A673 (cell line): ENCODE data around the gene CHRND. TPM values are rescaled to one million over a fixed set of nuclear protein-coding genes. Genes with fewer than 3 reads are reported as not detected.

Experiments used
- Bru-seq: library from RNA; stranded (reverse); fragments of 400-500 nt; gene quantifications from one replicate; lab custom pipeline; 2021; lab: Mats Ljungman, UMichigan
- BruChase-seq, 2 experiments: library from RNA; stranded (reverse); fragments of 400-500 nt; gene quantifications; one replicate each; lab custom pipeline; 2021; lab: Mats Ljungman, UMichigan
- BruUV-seq: library from RNA; stranded (reverse); fragments of 400-500 nt; replicated peaks from 2 replicates; lab custom pipeline; 2021; lab: Mats Ljungman, UMichigan
- CTCF ChIA-PET: fragments of 300-600 bp; sonication (Branson Sonifier 250); formaldehyde crosslinking; loops from one replicate; lab custom pipeline; 2022; ENCODE audit warnings: antibody characterized with exemption; lab: Charles Lee
- POLR2A ChIA-PET: fragments of 300-600 bp; sonication (Branson Sonifier 250); formaldehyde crosslinking; loops from one replicate; lab custom pipeline; 2022; ENCODE audit warnings: antibody characterized with exemption; ENCODE audit not compliant: low non-redundant PET; lab: Charles Lee
- DNase-seq: peaks from one replicate; pipeline ENCODE4 v3.0.0-alpha.2; 2015; ENCODE audit warnings: low spot score
- H3K27ac ChIP-seq: fragments of 200-600 bp; sonication (generic); 2 replicates; pipeline ENCODE4 v1.5.1; 2016; ENCODE audit warnings: mixed run types, low read depth, mild to moderate bottlenecking, mixed read lengths, antibody characterized with exemption, low read length; ENCODE audit not compliant: poor library complexity, severe bottlenecking
- H3K27me3 ChIP-seq: fragments of 200-600 bp; sonication (generic); replicated peaks from 2 replicates; pipeline ENCODE4 v1.6.1; 2017; ENCODE audit warnings: mixed run types, low read depth, mild to moderate bottlenecking, mixed read lengths, antibody characterized with exemption, low read length; ENCODE audit not compliant: insufficient read depth, poor library complexity
- H3K36me3 ChIP-seq: fragments of 200-600 bp; sonication (generic); 2 replicates; pipeline ENCODE4 v1.6.1; 2016; ENCODE audit warnings: mixed run types, mild to moderate bottlenecking, mixed read lengths, antibody characterized with exemption, low read length; ENCODE audit not compliant: insufficient read depth, poor library complexity, severe bottlenecking
- H3K4me1 ChIP-seq: fragments of 200-600 bp; sonication (generic); 2 replicates; pipeline ENCODE4 v1.6.1; 2017; ENCODE audit warnings: mixed run types, mild to moderate bottlenecking, mixed read lengths, antibody characterized with exemption, low read length; ENCODE audit not compliant: insufficient read depth, poor library complexity, severe bottlenecking
- H3K4me3 ChIP-seq: fragments of 200-600 bp; sonication (generic); 2 replicates; pipeline ENCODE4 v1.5.1; 2016; ENCODE audit warnings: low read depth, mixed run types, mild to moderate bottlenecking, mixed read lengths, low read length; ENCODE audit not compliant: poor library complexity, severe bottlenecking
- H3K9me3 ChIP-seq: fragments of 200-600 bp; sonication (generic); 2 replicates; pipeline ENCODE4 v1.6.1; 2016; ENCODE audit warnings: mixed run types, low read depth, mild to moderate bottlenecking, mixed read lengths, antibody characterized with exemption, low read length; ENCODE audit not compliant: poor library complexity, severe bottlenecking
- EZH2 ChIP-seq: fragments of 200-600 bp; sonication (generic); IDR thresholded peaks from 2 replicates; pipeline ENCODE4 v1.6.1; 2017; ENCODE audit warnings: borderline replicate concordance, low read depth, mild to moderate bottlenecking, mixed read lengths, antibody characterized with exemption, low read length; ENCODE audit not compliant: poor library complexity, severe bottlenecking
- intact Hi-C: fragments of 100-400 bp; cut with micrococcal nuclease; formaldehyde crosslinking; loops from one replicate; pipeline ENCODE4 v1.10.0; 2022; ENCODE audit not compliant: unreplicated experiment
- long read RNA-seq: library from polyadenylated mRNA; stranded (forward); transcript quantifications from one replicate; pipeline ENCODE4 v2.0.0, GENCODE V29; 2022
- total RNA-seq: library from RNA; stranded (reverse); gene quantifications from 2 replicates; pipeline ENCODE4 v1.2.3, GENCODE V29; 2021
- TF ChIP-seq, protein P1 (sequence below): fragments of 300-800, 200-600 bp; sonication (generic); conservative IDR thresholded peaks from 2 replicates; pipeline ENCODE4 v1.5.1; 2017; ENCODE audit warnings: low read depth, mild to moderate bottlenecking, antibody characterized with exemption, low read length, moderate library complexity, mixed read lengths

CHRND gene
- total RNA-seq (not detected in 2 replicates), Bru-seq, nascent RNA (not detected), BruChase-seq, experiment 1, labeled RNA remaining after a 2-hour chase (not detected), BruChase-seq, experiment 2, labeled RNA remaining after a 6-hour chase (not detected)
- long read RNA-seq, result 0 reads

DNA sequence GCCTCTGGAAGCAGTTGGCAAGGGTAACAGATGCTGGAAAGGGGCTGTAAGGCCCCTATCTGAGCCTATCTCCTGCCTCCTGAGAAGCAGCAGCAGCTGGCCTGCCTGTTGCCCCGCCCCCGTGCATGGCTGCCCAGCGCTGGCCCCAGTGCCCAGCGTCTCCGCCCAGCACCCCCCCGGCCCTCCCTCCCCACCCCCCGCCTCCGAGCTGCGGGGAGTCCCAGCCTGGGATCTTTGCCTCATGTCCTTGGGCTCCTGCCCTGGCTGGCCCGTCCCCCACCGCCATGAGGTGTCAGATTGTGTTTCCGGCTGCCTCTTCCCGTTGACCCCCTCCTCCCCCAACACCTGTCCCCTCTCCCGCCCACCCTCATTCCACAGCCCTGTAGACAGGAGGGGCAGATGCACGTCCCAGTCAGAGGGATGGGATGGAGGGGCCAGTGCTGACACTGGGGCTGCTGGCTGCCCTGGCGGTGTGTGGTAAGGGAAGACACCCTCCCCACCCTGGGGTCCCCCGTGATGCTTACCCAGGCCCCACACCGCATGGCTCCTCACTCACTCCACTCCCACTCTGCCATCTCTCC, at the start of gene CHRND:
Gene CHRND, plus strand, starts transcription at position 370 of the 581 bp plus-strand sequence. Its CDS starts 56 bp downstream, at position 426.
- H3K4me1 ChIP-seq, result peaks cover 7% of the 10 kb centered on the region
- H3K9me3 ChIP-seq, result no peaks in the 10 kb centered on the region
- CTCF ChIA-PET, result interaction anchor here (0.6 kb wide), 1 partner anchor 21 kb away, joined by 3 read pairs; no protein-coding TSS in a partner anchor
- no TSS peak for BruUV-seq
- intact Hi-C loops, result no loop called here
- H3K27ac ChIP-seq, result no peak within 1 kb of the TSS
- no peaks in the 10 kb centered on the region for H3K36me3 ChIP-seq
- no peak for DNase-seq
- H3K4me3 ChIP-seq, result no peak within 1 kb of the TSS
- POLR2A ChIA-PET, result no interaction called here
- no peak for TF ChIP-seq EZH2
- TF ChIP-seq, protein P1, sequence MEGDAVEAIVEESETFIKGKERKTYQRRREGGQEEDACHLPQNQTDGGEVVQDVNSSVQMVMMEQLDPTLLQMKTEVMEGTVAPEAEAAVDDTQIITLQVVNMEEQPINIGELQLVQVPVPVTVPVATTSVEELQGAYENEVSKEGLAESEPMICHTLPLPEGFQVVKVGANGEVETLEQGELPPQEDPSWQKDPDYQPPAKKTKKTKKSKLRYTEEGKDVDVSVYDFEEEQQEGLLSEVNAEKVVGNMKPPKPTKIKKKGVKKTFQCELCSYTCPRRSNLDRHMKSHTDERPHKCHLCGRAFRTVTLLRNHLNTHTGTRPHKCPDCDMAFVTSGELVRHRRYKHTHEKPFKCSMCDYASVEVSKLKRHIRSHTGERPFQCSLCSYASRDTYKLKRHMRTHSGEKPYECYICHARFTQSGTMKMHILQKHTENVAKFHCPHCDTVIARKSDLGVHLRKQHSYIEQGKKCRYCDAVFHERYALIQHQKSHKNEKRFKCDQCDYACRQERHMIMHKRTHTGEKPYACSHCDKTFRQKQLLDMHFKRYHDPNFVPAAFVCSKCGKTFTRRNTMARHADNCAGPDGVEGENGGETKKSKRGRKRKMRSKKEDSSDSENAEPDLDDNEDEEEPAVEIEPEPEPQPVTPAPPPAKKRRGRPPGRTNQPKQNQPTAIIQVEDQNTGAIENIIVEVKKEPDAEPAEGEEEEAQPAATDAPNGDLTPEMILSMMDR, result no peak
- peaks cover 31% of the 10 kb centered on the region for H3K27me3 ChIP-seq

DNA sequence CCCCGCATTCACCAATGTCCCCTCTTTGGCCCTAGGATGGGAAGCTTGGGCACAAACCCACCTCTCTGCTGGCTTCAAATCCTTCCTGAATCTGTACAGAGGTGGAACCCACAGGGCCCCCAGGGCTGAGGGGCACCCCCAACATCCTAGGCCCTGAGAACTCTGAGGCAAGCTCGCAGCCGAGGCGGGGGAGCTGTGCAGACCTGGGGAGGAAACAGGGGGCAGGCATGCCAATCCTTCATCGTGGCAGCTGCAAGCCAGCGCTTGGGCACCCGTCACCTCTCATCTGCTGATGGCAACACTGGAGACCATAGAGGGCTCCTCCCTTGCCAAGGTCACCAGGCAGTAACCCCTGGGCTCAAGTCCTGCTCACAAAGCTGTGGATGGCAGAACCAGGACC, 49.2 kb upstream of the CHRND start:
- peaks cover 11% of the 10 kb centered on the region for H3K27me3 ChIP-seq

DNA sequence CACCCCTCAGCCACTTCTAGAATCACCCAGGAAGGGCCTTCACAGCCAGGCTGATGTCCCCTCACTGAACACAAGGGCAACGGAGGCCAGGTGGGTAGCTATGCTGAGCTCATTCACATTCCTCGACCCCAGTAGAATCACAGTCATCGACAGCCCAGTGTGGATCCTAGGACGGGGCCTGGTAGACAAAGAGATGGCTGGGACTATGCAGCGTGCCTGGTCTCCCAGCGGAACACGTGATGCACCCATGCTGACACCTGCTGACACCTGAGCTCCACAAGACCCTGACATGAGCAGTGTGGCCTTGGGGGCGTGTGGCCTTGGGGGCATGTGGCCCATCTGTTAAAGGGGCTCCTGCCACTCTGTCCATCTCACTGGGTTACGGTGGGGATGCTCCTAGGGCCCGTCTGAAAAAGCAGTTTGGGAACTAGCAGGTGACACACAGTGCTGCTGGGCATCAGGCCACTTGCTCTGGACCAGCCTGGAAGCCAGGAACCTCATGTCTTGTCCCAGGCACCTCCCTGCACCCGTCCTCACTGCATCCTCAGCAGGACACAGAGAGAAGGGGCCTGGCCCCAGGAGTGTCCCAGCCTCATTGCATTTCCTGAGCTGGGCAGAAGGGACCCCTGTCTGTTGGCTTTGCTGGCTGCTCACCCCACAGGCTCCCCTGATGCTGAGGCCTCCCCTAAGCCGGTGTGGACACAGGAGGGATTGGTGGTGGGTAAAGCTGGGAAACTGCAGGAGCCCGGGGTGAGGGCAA, 48.0 kb upstream of the CHRND start:
- Histone ChIP-seq H3K27me3 (peaks cover 3% of the 10 kb centered on the region), H3K4me1 (no peaks in the 10 kb centered on the region), H3K4me3 (no peak overlapping the region), H3K27ac (no peak overlapping the region), H3K9me3 (no peaks in the 10 kb centered on the region), H3K36me3 (no peaks in the 10 kb centered on the region)
- CTCF ChIA-PET, result no interaction called here
- BruUV-seq, result no TSS peak
- no peak for TF ChIP-seq EZH2
- TF ChIP-seq, protein P1, result no peak
- no peak for DNase-seq
- intact Hi-C loops, result no loop called here
- POLR2A ChIA-PET, result no interaction called here

More for the DNA sequence above, 49.2 kb upstream of the CHRND start:
- ChIA-PET CTCF (no interaction called here), POLR2A (no interaction called here)
- Histone ChIP-seq H3K4me3 (no peak overlapping the region), H3K4me1 (no peaks in the 10 kb centered on the region), H3K9me3 (no peaks in the 10 kb centered on the region), H3K36me3 (no peaks in the 10 kb centered on the region), H3K27ac (no peak overlapping the region)
- intact Hi-C loops, result no loop called here
- no peak for DNase-seq
- no peak for TF ChIP-seq EZH2
- TF ChIP-seq, protein P1, result no peak
- BruUV-seq, result no TSS peak
